Measurements from ENCODE around the gene EMILIN2.

DNA sequence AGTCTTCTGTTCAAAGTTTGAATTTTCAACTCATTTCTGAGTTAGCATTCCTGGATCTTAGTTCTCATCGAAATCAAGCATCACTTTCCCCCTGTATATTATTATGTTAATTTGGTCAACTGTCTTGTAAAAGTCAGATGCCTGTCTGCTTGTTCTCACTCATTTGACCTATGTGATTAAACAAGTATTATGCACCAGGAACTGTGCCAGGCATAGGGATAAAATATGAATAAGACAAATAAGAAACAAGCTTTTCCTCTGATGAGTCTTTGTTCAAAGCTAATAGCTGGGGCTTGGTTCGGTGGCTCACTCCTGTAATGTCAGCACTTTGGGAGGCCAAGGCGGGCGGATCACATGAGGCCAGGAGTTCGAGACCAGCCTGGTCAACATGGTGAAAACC, 19.7 kb upstream of the EMILIN2 start:
- TF ChIP-seq, protein P1, sequence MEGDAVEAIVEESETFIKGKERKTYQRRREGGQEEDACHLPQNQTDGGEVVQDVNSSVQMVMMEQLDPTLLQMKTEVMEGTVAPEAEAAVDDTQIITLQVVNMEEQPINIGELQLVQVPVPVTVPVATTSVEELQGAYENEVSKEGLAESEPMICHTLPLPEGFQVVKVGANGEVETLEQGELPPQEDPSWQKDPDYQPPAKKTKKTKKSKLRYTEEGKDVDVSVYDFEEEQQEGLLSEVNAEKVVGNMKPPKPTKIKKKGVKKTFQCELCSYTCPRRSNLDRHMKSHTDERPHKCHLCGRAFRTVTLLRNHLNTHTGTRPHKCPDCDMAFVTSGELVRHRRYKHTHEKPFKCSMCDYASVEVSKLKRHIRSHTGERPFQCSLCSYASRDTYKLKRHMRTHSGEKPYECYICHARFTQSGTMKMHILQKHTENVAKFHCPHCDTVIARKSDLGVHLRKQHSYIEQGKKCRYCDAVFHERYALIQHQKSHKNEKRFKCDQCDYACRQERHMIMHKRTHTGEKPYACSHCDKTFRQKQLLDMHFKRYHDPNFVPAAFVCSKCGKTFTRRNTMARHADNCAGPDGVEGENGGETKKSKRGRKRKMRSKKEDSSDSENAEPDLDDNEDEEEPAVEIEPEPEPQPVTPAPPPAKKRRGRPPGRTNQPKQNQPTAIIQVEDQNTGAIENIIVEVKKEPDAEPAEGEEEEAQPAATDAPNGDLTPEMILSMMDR (IDR thresholded peaks at IDR 0.05; ENCODE audit: low read depth, low read length): no peak
- TF ChIP-seq POLR2A (IDR thresholded peaks at IDR 0.05; ENCODE audit: extremely low read depth, insufficient read length): no peak
- TF ChIP-seq MYC (IDR thresholded peaks at IDR 0.05; ENCODE audit: low read depth, low read length): no peak
- TF ChIP-seq, protein P2, sequence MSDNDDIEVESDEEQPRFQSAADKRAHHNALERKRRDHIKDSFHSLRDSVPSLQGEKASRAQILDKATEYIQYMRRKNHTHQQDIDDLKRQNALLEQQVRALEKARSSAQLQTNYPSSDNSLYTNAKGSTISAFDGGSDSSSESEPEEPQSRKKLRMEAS (IDR thresholded peaks at IDR 0.05; ENCODE audit: low read depth, low read length): no peak
